Measurements from ENCODE around the gene HLA-DRA. TPM values are rescaled to one million over a fixed set of nuclear protein-coding genes. Genes with fewer than 3 reads are reported as not detected.

Gene HLA-DRA
- total RNA-seq, 1 experiment from 2014 or later, result 2.8 TPM

DNA sequence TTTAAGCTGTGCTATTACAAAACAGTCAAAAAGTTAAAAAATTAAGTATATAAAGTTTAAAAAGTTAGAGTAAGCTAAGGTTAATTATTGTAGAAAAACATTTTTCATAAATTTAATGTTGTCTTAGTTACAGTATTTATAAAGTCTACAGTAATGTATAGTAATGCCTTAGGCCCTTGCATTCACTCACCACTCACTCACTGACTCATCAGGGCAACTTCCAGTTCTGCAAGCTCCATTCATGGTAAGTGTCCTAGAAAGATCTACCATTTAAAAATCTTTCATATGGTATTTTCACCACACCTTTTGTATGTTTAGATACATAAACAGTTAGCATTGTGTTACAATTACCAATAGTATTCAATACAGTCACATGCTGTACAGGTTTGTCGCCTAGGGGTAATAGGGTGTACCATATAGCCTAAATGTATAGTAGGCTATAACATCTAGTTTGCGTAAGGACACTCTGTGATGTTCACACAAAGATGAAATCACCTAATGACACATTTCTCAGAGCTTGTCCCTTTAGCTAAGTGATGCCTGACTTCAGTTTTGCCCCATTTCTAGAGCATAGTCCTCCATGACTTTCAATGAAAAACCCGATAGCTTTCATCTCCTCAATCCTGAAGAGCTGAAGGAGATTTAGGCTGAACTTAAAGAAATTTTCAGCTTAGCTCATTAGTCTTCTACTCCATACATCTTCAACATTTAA, 14.9 kb upstream of the HLA-DRA start:
- CTCF ChIA-PET, result interaction anchor here (1.5 to 3.7 kb wide), 2 partner anchors 11 to 268 kb away, joined by 5 to 11 read pairs; no protein-coding TSS in a partner anchor
- Mint-ChIP-seq H3K27me3 (ENCODE audit: low read depth) (no peaks in the 10 kb centered on the region), H3K4me1 (no peaks in the 10 kb centered on the region), H3K27ac (no peak overlapping the region), H3K9me3 (no peaks in the 10 kb centered on the region), H3K36me3 (no peaks in the 10 kb centered on the region), H3K4me3 (no peak overlapping the region)
- TF ChIP-seq CREB1 (CRISPR knock-in tag; IDR thresholded peaks at IDR 0.05) (no peak), ZNF263 (CRISPR knock-in tag; IDR thresholded peaks at IDR 0.05; ENCODE audit: low read depth) (no peak), ATF1 (CRISPR knock-in tag; IDR thresholded peaks at IDR 0.05) (no peak), GTF2I (CRISPR knock-in tag; conservative IDR thresholded peaks at IDR 0.05) (no peak), MXD4 (CRISPR knock-in tag; IDR thresholded peaks at IDR 0.05; ENCODE audit: borderline replicate concordance) (no peak), ZNF671 (CRISPR knock-in tag; IDR thresholded peaks at IDR 0.05) (no peak), ZNF423 (CRISPR knock-in tag; IDR thresholded peaks at IDR 0.05) (no peak), OVOL2 (CRISPR knock-in tag; IDR thresholded peaks at IDR 0.05; ENCODE audit: borderline replicate concordance) (no peak), E2F4 (CRISPR knock-in tag; IDR thresholded peaks at IDR 0.05; ENCODE audit: borderline replicate concordance, low read depth) (no peak), MYBL2 (CRISPR knock-in tag; IDR thresholded peaks at IDR 0.05) (no peak), PREB (CRISPR knock-in tag; IDR thresholded peaks at IDR 0.05; ENCODE audit: borderline replicate concordance) (no peak), ELF4 (CRISPR knock-in tag; IDR thresholded peaks at IDR 0.05; ENCODE audit: low read depth) (no peak), NR3C1 (CRISPR knock-in tag; conservative IDR thresholded peaks at IDR 0.05; ENCODE audit: low read depth) (no peak), FOXK1 (CRISPR knock-in tag; IDR thresholded peaks at IDR 0.05) (no peak)
- TF ChIP-seq, protein P1, sequence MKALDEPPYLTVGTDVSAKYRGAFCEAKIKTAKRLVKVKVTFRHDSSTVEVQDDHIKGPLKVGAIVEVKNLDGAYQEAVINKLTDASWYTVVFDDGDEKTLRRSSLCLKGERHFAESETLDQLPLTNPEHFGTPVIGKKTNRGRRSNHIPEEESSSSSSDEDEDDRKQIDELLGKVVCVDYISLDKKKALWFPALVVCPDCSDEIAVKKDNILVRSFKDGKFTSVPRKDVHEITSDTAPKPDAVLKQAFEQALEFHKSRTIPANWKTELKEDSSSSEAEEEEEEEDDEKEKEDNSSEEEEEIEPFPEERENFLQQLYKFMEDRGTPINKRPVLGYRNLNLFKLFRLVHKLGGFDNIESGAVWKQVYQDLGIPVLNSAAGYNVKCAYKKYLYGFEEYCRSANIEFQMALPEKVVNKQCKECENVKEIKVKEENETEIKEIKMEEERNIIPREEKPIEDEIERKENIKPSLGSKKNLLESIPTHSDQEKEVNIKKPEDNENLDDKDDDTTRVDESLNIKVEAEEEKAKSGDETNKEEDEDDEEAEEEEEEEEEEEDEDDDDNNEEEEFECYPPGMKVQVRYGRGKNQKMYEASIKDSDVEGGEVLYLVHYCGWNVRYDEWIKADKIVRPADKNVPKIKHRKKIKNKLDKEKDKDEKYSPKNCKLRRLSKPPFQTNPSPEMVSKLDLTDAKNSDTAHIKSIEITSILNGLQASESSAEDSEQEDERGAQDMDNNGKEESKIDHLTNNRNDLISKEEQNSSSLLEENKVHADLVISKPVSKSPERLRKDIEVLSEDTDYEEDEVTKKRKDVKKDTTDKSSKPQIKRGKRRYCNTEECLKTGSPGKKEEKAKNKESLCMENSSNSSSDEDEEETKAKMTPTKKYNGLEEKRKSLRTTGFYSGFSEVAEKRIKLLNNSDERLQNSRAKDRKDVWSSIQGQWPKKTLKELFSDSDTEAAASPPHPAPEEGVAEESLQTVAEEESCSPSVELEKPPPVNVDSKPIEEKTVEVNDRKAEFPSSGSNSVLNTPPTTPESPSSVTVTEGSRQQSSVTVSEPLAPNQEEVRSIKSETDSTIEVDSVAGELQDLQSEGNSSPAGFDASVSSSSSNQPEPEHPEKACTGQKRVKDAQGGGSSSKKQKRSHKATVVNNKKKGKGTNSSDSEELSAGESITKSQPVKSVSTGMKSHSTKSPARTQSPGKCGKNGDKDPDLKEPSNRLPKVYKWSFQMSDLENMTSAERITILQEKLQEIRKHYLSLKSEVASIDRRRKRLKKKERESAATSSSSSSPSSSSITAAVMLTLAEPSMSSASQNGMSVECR (CRISPR knock-in tag; IDR thresholded peaks at IDR 0.05; ENCODE audit: borderline replicate concordance), result no peak
- TF ChIP-seq, protein P2, sequence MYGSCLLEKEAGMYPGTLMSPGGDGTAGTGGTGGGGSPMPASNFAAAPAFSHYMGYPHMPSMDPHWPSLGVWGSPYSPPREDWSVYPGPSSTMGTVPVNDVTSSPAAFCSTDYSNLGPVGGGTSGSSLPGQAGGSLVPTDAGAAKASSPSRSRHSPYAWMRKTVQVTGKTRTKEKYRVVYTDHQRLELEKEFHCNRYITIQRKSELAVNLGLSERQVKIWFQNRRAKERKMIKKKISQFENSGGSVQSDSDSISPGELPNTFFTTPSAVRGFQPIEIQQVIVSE (CRISPR knock-in tag; IDR thresholded peaks at IDR 0.05; ENCODE audit: borderline replicate concordance), result no peak
- TF ChIP-seq, protein P3, sequence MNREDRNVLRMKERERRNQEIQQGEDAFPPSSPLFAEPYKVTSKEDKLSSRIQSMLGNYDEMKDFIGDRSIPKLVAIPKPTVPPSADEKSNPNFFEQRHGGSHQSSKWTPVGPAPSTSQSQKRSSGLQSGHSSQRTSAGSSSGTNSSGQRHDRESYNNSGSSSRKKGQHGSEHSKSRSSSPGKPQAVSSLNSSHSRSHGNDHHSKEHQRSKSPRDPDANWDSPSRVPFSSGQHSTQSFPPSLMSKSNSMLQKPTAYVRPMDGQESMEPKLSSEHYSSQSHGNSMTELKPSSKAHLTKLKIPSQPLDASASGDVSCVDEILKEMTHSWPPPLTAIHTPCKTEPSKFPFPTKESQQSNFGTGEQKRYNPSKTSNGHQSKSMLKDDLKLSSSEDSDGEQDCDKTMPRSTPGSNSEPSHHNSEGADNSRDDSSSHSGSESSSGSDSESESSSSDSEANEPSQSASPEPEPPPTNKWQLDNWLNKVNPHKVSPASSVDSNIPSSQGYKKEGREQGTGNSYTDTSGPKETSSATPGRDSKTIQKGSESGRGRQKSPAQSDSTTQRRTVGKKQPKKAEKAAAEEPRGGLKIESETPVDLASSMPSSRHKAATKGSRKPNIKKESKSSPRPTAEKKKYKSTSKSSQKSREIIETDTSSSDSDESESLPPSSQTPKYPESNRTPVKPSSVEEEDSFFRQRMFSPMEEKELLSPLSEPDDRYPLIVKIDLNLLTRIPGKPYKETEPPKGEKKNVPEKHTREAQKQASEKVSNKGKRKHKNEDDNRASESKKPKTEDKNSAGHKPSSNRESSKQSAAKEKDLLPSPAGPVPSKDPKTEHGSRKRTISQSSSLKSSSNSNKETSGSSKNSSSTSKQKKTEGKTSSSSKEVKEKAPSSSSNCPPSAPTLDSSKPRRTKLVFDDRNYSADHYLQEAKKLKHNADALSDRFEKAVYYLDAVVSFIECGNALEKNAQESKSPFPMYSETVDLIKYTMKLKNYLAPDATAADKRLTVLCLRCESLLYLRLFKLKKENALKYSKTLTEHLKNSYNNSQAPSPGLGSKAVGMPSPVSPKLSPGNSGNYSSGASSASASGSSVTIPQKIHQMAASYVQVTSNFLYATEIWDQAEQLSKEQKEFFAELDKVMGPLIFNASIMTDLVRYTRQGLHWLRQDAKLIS (CRISPR knock-in tag; IDR thresholded peaks at IDR 0.05; ENCODE audit: borderline replicate concordance), result no peak
- no peak for DNase-seq (ENCODE audit: low spot score)
- ATAC-seq, result no peak
- POLR2A ChIA-PET, result no interaction called here
